ENCODE results near the gene EIF2AK3. TPM values are rescaled to one million over a fixed set of nuclear protein-coding genes. Genes with fewer than 3 reads are reported as not detected.

The EIF2AK3 gene
- total and polyA plus RNA-seq, 2 of the 8 experiments (the other 6 are each of a cell fraction or from before 2014, with no cell fraction given): 5.8 to 22.8 TPM

DNA sequence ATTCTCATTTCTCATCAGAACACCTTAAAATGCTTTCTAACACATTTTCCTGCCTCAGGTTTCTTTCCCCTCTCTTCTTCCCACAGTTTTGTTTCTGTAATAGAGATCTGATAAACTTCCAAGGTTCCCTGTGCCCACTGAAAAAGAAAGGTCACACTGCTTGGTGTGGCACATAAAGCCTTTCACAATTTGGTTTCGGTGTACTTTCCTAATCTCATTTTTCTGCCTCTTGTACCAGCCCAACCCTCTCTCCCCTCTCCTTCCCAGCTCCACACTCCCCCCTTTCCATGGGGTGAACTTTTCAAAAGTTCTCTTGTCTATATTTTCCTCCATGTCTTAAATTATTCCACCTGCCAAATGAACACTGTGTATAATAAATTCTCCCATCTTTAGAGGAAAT is 7.2 kb downstream of the EIF2AK3 start:
- Histone ChIP-seq H2BK5ac (ENCODE audit: low read depth, low read length) (no peak overlapping the region), H2BK20ac (ENCODE audit: low read length) (no peak overlapping the region), H4K20me1 (replicated peaks in 1 of 2; ENCODE audit: control insufficient read depth in 1 of 2, insufficient read depth in 2 of 2, low read length in 2 of 2) (peaks cover 0 to 3% of the 10 kb centered on the region in 2 experiments), H3K4me1 (replicated peaks in 1 of 4; ENCODE audit: control insufficient read depth in 3 of 4, insufficient read depth in 4 of 4, low read length in 3 of 4) (peaks cover 0 to 10% (median 8%) of the 10 kb centered on the region in 4 experiments; a peak in 4 of 7 replicates), H3K23me2 (ENCODE audit: low read depth, low read length) (no peaks in the 10 kb centered on the region), H3K36me3 (ENCODE audit: control insufficient read depth in 2 of 4, insufficient read depth in 4 of 4, low read length in 3 of 4) (no peaks in the 10 kb centered on the region), H3K27me3 (replicated peaks in 1 of 4; ENCODE audit: control insufficient read depth in 3 of 4, extremely low read depth in 1 of 4, insufficient read depth in 3 of 4, low read length in 3 of 4) (no peaks in the 10 kb centered on the region), H4K8ac (ENCODE audit: extremely low read depth, insufficient read depth, low read length) (no peak overlapping the region), H3K56ac (replicated peaks; ENCODE audit: insufficient read length, low read depth, low read length) (no peak overlapping the region), H3K18ac (ENCODE audit: extremely low read depth, low read length) (no peak overlapping the region), H4K5ac (ENCODE audit: insufficient read length, low read depth, low read length) (no peak overlapping the region), H3K14ac (ENCODE audit: insufficient read length) (no peak overlapping the region), H3K9me3 (ENCODE audit: insufficient read depth in 2 of 2, low read depth in 1 of 2, low read length in 1 of 2) (no peaks in the 10 kb centered on the region), H2BK120ac (replicated peaks; ENCODE audit: low read depth, low read length) (no peak overlapping the region), H2BK15ac (ENCODE audit: low read length) (no peak overlapping the region), H3K4me3 (ENCODE audit: extremely low read depth in 1 of 4, insufficient read depth in 2 of 4, low read depth in 3 of 4, low read length in 4 of 4) (no peak overlapping the region), H3K4ac (replicated peaks; ENCODE audit: insufficient read length, low read depth, low read length) (no peak overlapping the region), H3K79me2 (ENCODE audit: control insufficient read depth in 1 of 2, insufficient read depth in 2 of 2, low read length in 2 of 2) (peaks cover 5 to 91% of the 10 kb centered on the region in 2 experiments), H3K79me1 (ENCODE audit: low read depth, low read length) (no peaks in the 10 kb centered on the region; the same call in none of the 2 replicates), H2BK12ac (ENCODE audit: low read depth, low read length) (no peak overlapping the region), H2AK5ac (ENCODE audit: low read depth, low read length) (no peak overlapping the region), H2AFZ (ENCODE audit: low read length) (no peak overlapping the region), H3K4me2 (ENCODE audit: insufficient read depth in 1 of 2, low read depth in 2 of 2, low read length in 2 of 2) (no peak overlapping the region), H3K9ac (replicated peaks in 1 of 4; ENCODE audit: extremely low read depth in 1 of 4, low read depth in 3 of 4, low read length in 3 of 4) (no peak overlapping the region), H4K91ac (replicated peaks; ENCODE audit: insufficient read length, low read length) (no peak overlapping the region), H3K27ac (ENCODE audit: low read depth, low read length) (no peak overlapping the region), H3K23ac (ENCODE audit: insufficient read length) (no peak overlapping the region)
- WGBS, 2 experiments (ENCODE audit: extremely low coverage in 1 of 2, insufficient coverage in 1 of 2, insufficient read length in 1 of 2, insufficient replicate concordance in 2 of 2, low coverage in 1 of 2, low lambda C conversion rate in 2 of 2, missing lambda C conversion rate in 1 of 2): 85% methylated on average over 1 of the region's 1 CpG; no CpG with 5 or more reads in 1 of the 2 experiments
- POLR2A ChIA-PET (ENCODE audit: partially characterized antibody): interaction anchor here (0.7 to 1.6 kb wide), 3 partner anchors 8 to 39 kb away, joined by 3 to 9 read pairs (median 3); no protein-coding TSS in a partner anchor
- no peak for TF ChIP-seq CHD1 (IDR thresholded peaks at IDR 0.05; ENCODE audit: low read depth, low read length)
- no peak for TF ChIP-seq ATF2 (IDR thresholded peaks at IDR 0.05; ENCODE audit: low read length)
- TF ChIP-seq RBBP5 (IDR thresholded peaks at IDR 0.05; ENCODE audit: borderline replicate concordance, low read depth, low read length): no peak
- FAIRE-seq (no peak), DNase-seq (ENCODE audit: low read depth in 1 of 2, low spot score in 2 of 2) (no peak)
- CTCF ChIA-PET (ENCODE audit: partially characterized antibody): interaction anchor here (0.6 to 6.5 kb wide), 3 partner anchors 16 to 60 kb away, joined by 3 to 45 read pairs (median 4); no protein-coding TSS in a partner anchor

Measured in H1 (cell line).